Astrocyte (in vitro differentiated cells and primary cell): ENCODE measurements around the gene PLD1. TPM values are rescaled to one million over a fixed set of nuclear protein-coding genes. Genes with fewer than 3 reads are reported as not detected.

Source experiments
- DNase-seq: peaks from one replicate; pipeline ENCODE4 v3.0.0-alpha.2; 2010; ENCODE audit warnings: low read depth
- FAIRE-seq: peaks from 2 replicates; lab custom pipeline; 2011; peaks lifted over from hg19 to GRCh38; lab: Jason Lieb, UNC
- H2AFZ ChIP-seq: 2 replicates; pipeline ENCODE4 v1.6.0; 2012; ENCODE audit warnings: low read depth, low read length, inconsistent platforms
- H3K27ac ChIP-seq: 2 replicates; pipeline ENCODE4 v1.5.1; 2011; ENCODE audit warnings: low read depth, low read length, inconsistent platforms
- H3K27me3 ChIP-seq: 2 replicates; pipeline ENCODE4 v1.6.0; 2011; ENCODE audit warnings: low read length, inconsistent platforms; ENCODE audit not compliant: insufficient read depth
- H3K36me3 ChIP-seq: 2 replicates; pipeline ENCODE4 v1.5.1; 2011; ENCODE audit warnings: low read length, inconsistent platforms; ENCODE audit not compliant: insufficient read depth
- H3K4me1 ChIP-seq: 2 replicates; pipeline ENCODE4 v1.5.1; 2011; ENCODE audit warnings: low read length, inconsistent platforms; ENCODE audit not compliant: insufficient read depth
- H3K4me2 ChIP-seq: 2 replicates; pipeline ENCODE4 v1.6.0; 2012; ENCODE audit warnings: low read length, inconsistent platforms
- H3K4me3 ChIP-seq: 2 replicates; pipeline ENCODE4 v1.5.1; 2011; ENCODE audit warnings: low read depth, mild to moderate bottlenecking, low read length, inconsistent platforms; ENCODE audit not compliant: insufficient read depth
- H3K79me2 ChIP-seq: 2 replicates; pipeline ENCODE4 v1.6.0; 2012; ENCODE audit warnings: mild to moderate bottlenecking, low read length, inconsistent platforms; ENCODE audit not compliant: insufficient read depth
- H3K9ac ChIP-seq: 2 replicates; pipeline ENCODE4 v1.6.0; 2012; ENCODE audit warnings: mild to moderate bottlenecking, low read length, inconsistent platforms
- H3K9me3 ChIP-seq: 2 replicates; pipeline ENCODE4 v1.5.1; 2012; ENCODE audit warnings: low read depth, mild to moderate bottlenecking, low read length, inconsistent platforms; ENCODE audit not compliant: insufficient read depth
- H4K20me1 ChIP-seq: 2 replicates; pipeline ENCODE4 v1.6.0; 2012; ENCODE audit warnings: low read length, inconsistent platforms; ENCODE audit not compliant: insufficient read depth
- H3K27ac Mint-ChIP-seq: one replicate; pipeline ENCODE4 v1.8.0; 2021; ENCODE audit warnings: mild to moderate bottlenecking, mixed read lengths; ENCODE audit not compliant: unreplicated experiment
- H3K27me3 Mint-ChIP-seq: one replicate; pipeline ENCODE4 v1.8.0; 2021; ENCODE audit warnings: low read depth, mixed read lengths; ENCODE audit not compliant: unreplicated experiment
- H3K36me3 Mint-ChIP-seq: one replicate; pipeline ENCODE4 v1.8.0; 2021; ENCODE audit warnings: low read depth, mixed read lengths; ENCODE audit not compliant: unreplicated experiment
- H3K4me1 Mint-ChIP-seq: one replicate; pipeline ENCODE4 v1.8.0; 2021; ENCODE audit warnings: low read depth, mixed read lengths; ENCODE audit not compliant: unreplicated experiment
- H3K4me3 Mint-ChIP-seq: one replicate; pipeline ENCODE4 v1.8.0; 2021; ENCODE audit warnings: mild to moderate bottlenecking, moderate library complexity, mixed read lengths; ENCODE audit not compliant: unreplicated experiment
- H3K9me3 Mint-ChIP-seq: one replicate; pipeline ENCODE4 v1.8.0; 2021; ENCODE audit warnings: mild to moderate bottlenecking, mixed read lengths; ENCODE audit not compliant: unreplicated experiment
- CTCF ChIP-seq: IDR thresholded peaks from 2 replicates; pipeline ENCODE4 v1.5.1; 2011; ENCODE audit warnings: low read depth, mild to moderate bottlenecking, inconsistent platforms, low read length, moderate library complexity; ENCODE audit not compliant: insufficient read depth
- EZH2 ChIP-seq: IDR thresholded peaks from 2 replicates; pipeline ENCODE4 v1.6.1; 2012; ENCODE audit warnings: mild to moderate bottlenecking, low read length, inconsistent platforms; ENCODE audit not compliant: insufficient read depth
- total RNA-seq: library from RNA; stranded (reverse); gene quantifications from 2 replicates; pipeline ENCODE4 v1.2.1, GENCODE V29; 2021

The PLD1 gene
- total RNA-seq, 1 donor from 2014 or later: 21.5 TPM

- no peaks in the 10 kb centered on the region for H3K9me3 Mint-ChIP-seq
- Histone ChIP-seq H2AFZ (no peak overlapping the region), H3K36me3 (no peaks in the 10 kb centered on the region), H3K79me2 (peaks cover 7% of the 10 kb centered on the region), H3K9me3 (no peaks in the 10 kb centered on the region), H3K27ac (peak overlapping the region; percentile 30), H3K9ac (no peak overlapping the region), H3K4me1 (peaks cover 50% of the 10 kb centered on the region), H4K20me1 (no peaks in the 10 kb centered on the region), H3K27me3 (no peaks in the 10 kb centered on the region), H3K4me2 (no peak overlapping the region), H3K4me3 (no peak overlapping the region)
- no peak for DNase-seq
- no peak overlapping the region for H3K4me3 Mint-ChIP-seq
- H3K4me1 Mint-ChIP-seq: peaks cover 38% of the 10 kb centered on the region
- TF ChIP-seq CTCF: no peak
- TF ChIP-seq EZH2: no peak
- H3K36me3 Mint-ChIP-seq: no peaks in the 10 kb centered on the region
- peak overlapping the region; percentile 75 for H3K27ac Mint-ChIP-seq
- no peaks in the 10 kb centered on the region for H3K27me3 Mint-ChIP-seq
- no peak for FAIRE-seq
Observed at GRCh38 chr3:171807129-171807675, 3.1 kb downstream of the PLD1 start.

- peak overlapping the region; percentile 13 for H3K4me2 ChIP-seq
- no peak overlapping the region for H2AFZ ChIP-seq
- H3K27ac ChIP-seq: peak overlapping the region; percentile 30
- Mint-ChIP-seq H3K27me3 (no peaks in the 10 kb centered on the region), H3K27ac (peak overlapping the region; percentile 77), H3K4me3 (peak overlapping the region; percentile 21), H3K4me1 (peaks cover 37% of the 10 kb centered on the region), H3K36me3 (no peaks in the 10 kb centered on the region), H3K9me3 (no peaks in the 10 kb centered on the region)
- no peak for FAIRE-seq
- peaks cover 7% of the 10 kb centered on the region for H3K79me2 ChIP-seq
- no peaks in the 10 kb centered on the region for H3K27me3 ChIP-seq
- TF ChIP-seq CTCF (no peak), EZH2 (no peak)
- peak overlapping the region; percentile 34 for H3K9ac ChIP-seq
- H3K4me3 ChIP-seq: no peak overlapping the region
- H3K36me3 ChIP-seq: no peaks in the 10 kb centered on the region
- H4K20me1 ChIP-seq: no peaks in the 10 kb centered on the region
- no peaks in the 10 kb centered on the region for H3K9me3 ChIP-seq
- peak; percentile 79 for DNase-seq
- peaks cover 58% of the 10 kb centered on the region for H3K4me1 ChIP-seq
Observed at GRCh38 chr3:171806200-171807128, 3.8 kb downstream of the PLD1 start.

- Mint-ChIP-seq H3K9me3 (no peaks in the 10 kb centered on the region), H3K36me3 (no peaks in the 10 kb centered on the region), H3K27me3 (no peaks in the 10 kb centered on the region), H3K27ac (no peak overlapping the region), H3K4me1 (peaks cover 33% of the 10 kb centered on the region), H3K4me3 (no peak overlapping the region)
- DNase-seq (no peak), FAIRE-seq (no peak)
- H3K27ac ChIP-seq: peak overlapping the region; percentile 77
- no peak overlapping the region for H3K4me2 ChIP-seq
- no peaks in the 10 kb centered on the region for H3K27me3 ChIP-seq
- no peaks in the 10 kb centered on the region for H3K9me3 ChIP-seq
- no peak overlapping the region for H3K9ac ChIP-seq
- peaks cover 56% of the 10 kb centered on the region for H3K4me1 ChIP-seq
- no peaks in the 10 kb centered on the region for H3K36me3 ChIP-seq
- TF ChIP-seq EZH2 (no peak), CTCF (no peak)
- H2AFZ ChIP-seq: no peak overlapping the region
- no peaks in the 10 kb centered on the region for H4K20me1 ChIP-seq
- no peak overlapping the region for H3K4me3 ChIP-seq
- peaks cover 7% of the 10 kb centered on the region for H3K79me2 ChIP-seq
Observed at GRCh38 chr3:171805687-171806086, 4.6 kb downstream of the PLD1 start.
